Lower leg skin (tissue), 4 donors: ENCODE results near the gene CLSTN2. TPM values are rescaled to one million over a fixed set of nuclear protein-coding genes. Genes with fewer than 3 reads are reported as not detected.

ENCODE experiments used
- DNase-seq, 2 donors: peaks; one replicate each; pipeline ENCODE4 v3.0.0-alpha.2; 2019; ENCODE audit warnings: low spot score in 2 of 2
- H3K4me3 ChIP-seq: fragments of 200-600 bp; sonication (generic); 2 replicates; pipeline ENCODE4 v1.5.1; 2017; ENCODE audit warnings: mild to moderate bottlenecking, low read depth; ENCODE audit not compliant: poor library complexity, severe bottlenecking
- CTCF ChIP-seq, 3 donors: fragments of 450-650 bp; IDR thresholded peaks; one replicate each; pipeline ENCODE4 v1.5.1; 2016; ENCODE audit warnings: antibody characterized with exemption in 3 of 3, mild to moderate bottlenecking in 3 of 3, moderate library complexity in 2 of 3
- POLR2A ChIP-seq, 2 donors: fragments of 450-650 bp; IDR thresholded peaks; one replicate each; pipeline ENCODE4 v1.6.1; 2016 to 2017; ENCODE audit warnings: antibody characterized with exemption in 2 of 2, mild to moderate bottlenecking in 1 of 2, moderate library complexity in 1 of 2
- WGBS, 2 donors: methylation state at CpG; one replicate each; pipeline ENCODE4 v1.1.5; 2018; 5-methylcytosine and 5-hydroxymethylcytosine counted together
- intact Hi-C: fragments of 100-400 bp; cut with DNase I; formaldehyde crosslinking; loops from one replicate; pipeline ENCODE4 v1.15.0; 2023; ENCODE audit warnings: low total_unique reads
- total RNA-seq, 4 donors: library from RNA; depleted of rRNA; stranded (reverse); fragments of >200 nt; gene quantifications; one replicate each; pipeline ENCODE4 v1.1.0, GENCODE V29; 2016

CLSTN2 gene
- total RNA-seq, 4 donors from 2014 or later = 3.1 to 7.9 (median 4.7) TPM

GRCh38 chr3:140258222-140258724 is 323.3 kb downstream of the CLSTN2 start:
- WGBS, 2 donors = 58 to 75% methylated on average over 4 of the region's 4 CpGs
- H3K4me3 ChIP-seq = no peak overlapping the region
- no peak for DNase-seq
- intact Hi-C loops = no loop called here
- TF ChIP-seq CTCF (IDR thresholded peaks at IDR 0.05) = no peak
- no peak for TF ChIP-seq POLR2A (IDR thresholded peaks at IDR 0.05)

- H3K4me3 ChIP-seq = no peak overlapping the region
- intact Hi-C loops = no loop called here
- no peak for DNase-seq
- TF ChIP-seq POLR2A (IDR thresholded peaks at IDR 0.05) (no peak), CTCF (IDR thresholded peaks at IDR 0.05) (no peak)
- WGBS, 2 donors = 78 to 86% methylated on average over 5 of the region's 5 CpGs
These were observed 330.3 kb downstream of the CLSTN2 start for GRCh38 chr3:140265302-140265701.

- no peak overlapping the region for H3K4me3 ChIP-seq
- DNase-seq = no peak
- intact Hi-C loops = no loop called here
- TF ChIP-seq POLR2A (IDR thresholded peaks at IDR 0.05) (no peak), CTCF (IDR thresholded peaks at IDR 0.05) (no peak)
- 84% methylated on average over 3 of the region's 3 CpGs for WGBS, 2 donors
These were observed 333.1 kb downstream of the CLSTN2 start for GRCh38 chr3:140268103-140268502.

- intact Hi-C loops = no loop called here
- no peak for DNase-seq
- TF ChIP-seq POLR2A (IDR thresholded peaks at IDR 0.05) (no peak), CTCF (IDR thresholded peaks at IDR 0.05) (no peak)
- 94 to 100% methylated on average over 2 of the region's 2 CpGs for WGBS, 2 donors
- H3K4me3 ChIP-seq = no peak overlapping the region
These were observed 333.6 kb downstream of the CLSTN2 start for GRCh38 chr3:140268610-140269009.

- no peak for DNase-seq
- no peak overlapping the region for H3K4me3 ChIP-seq
- TF ChIP-seq CTCF (IDR thresholded peaks at IDR 0.05) (no peak), POLR2A (IDR thresholded peaks at IDR 0.05) (no peak)
- 32 to 51% methylated on average over 3 of the region's 3 CpGs for WGBS, 2 donors
- intact Hi-C loops = no loop called here
These were observed 335.3 kb downstream of the CLSTN2 start for GRCh38 chr3:140270329-140270728.

GRCh38 chr3:140273542-140274195 is 338.7 kb downstream of the CLSTN2 start:
- TF ChIP-seq CTCF (IDR thresholded peaks at IDR 0.05) (no peak), POLR2A (IDR thresholded peaks at IDR 0.05) (no peak)
- no peak for DNase-seq
- intact Hi-C loops = no loop called here
- no peak overlapping the region for H3K4me3 ChIP-seq
- 68 to 69% methylated on average over 5 of the region's 5 CpGs for WGBS, 2 donors
